ENCODE results near the gene MSI2. TPM values are rescaled to one million over a fixed set of nuclear protein-coding genes. Genes with fewer than 3 reads are reported as not detected.

MSI2 gene
- total and polyA plus RNA-seq, 2 donors = 25.3 to 52.5 TPM

GRCh38 chr17:57253362-57254065, 2.8 kb upstream of the MSI2 start:
- 93% methylated on average over 6 of the region's 6 CpGs for WGBS
- Histone ChIP-seq H3K27ac (ENCODE audit: low read depth in 1 of 2, low read length in 1 of 2) (no peak overlapping the region), H3K9me3 (ENCODE audit: control insufficient read depth in 2 of 2, insufficient read depth in 1 of 2, low read length in 1 of 2) (no peaks in the 10 kb centered on the region), H3K4me1 (ENCODE audit: control insufficient read depth in 2 of 2, insufficient read depth in 2 of 2, low read length in 2 of 2) (peaks cover 0 to 8% of the 10 kb centered on the region in 2 donors), H3K27me3 (ENCODE audit: control insufficient read depth in 2 of 2, insufficient read depth in 1 of 2, low read length in 1 of 2) (no peaks in the 10 kb centered on the region), H3K36me3 (ENCODE audit: control insufficient read depth in 2 of 2, insufficient read depth in 2 of 2, low read length in 1 of 2) (no peaks in the 10 kb centered on the region), H3K4me3 (ENCODE audit: low read length in 2 of 2) (no peak overlapping the region)
- no peak for DNase-seq (ENCODE audit: low read depth in 6 of 9, low spot score in 9 of 9)

GRCh38 chr17:57255182-57255775, 1.0 kb upstream of the MSI2 start:
- no peaks in the 10 kb centered on the region for H3K27me3 ChIP-seq (ENCODE audit: control insufficient read depth in 2 of 2, insufficient read depth in 1 of 2, low read length in 1 of 2)
- DNase-seq (ENCODE audit: low read depth in 6 of 9, low spot score in 9 of 9) = peak in 3 of 9 donors; percentile 15 to 51 (median 34)
- H3K4me3 ChIP-seq (ENCODE audit: low read length in 2 of 2) = peak overlapping the region; percentile 58 to 90
- H3K27ac ChIP-seq (ENCODE audit: low read depth in 1 of 2, low read length in 1 of 2) = peak overlapping the region in 1 of 2 donors; percentile 74
- H3K4me1 ChIP-seq (ENCODE audit: control insufficient read depth in 2 of 2, insufficient read depth in 2 of 2, low read length in 2 of 2) = peaks cover 3 to 24% of the 10 kb centered on the region in 2 donors
- H3K36me3 ChIP-seq (ENCODE audit: control insufficient read depth in 2 of 2, insufficient read depth in 2 of 2, low read length in 1 of 2) = peaks cover 0 to 3% of the 10 kb centered on the region in 2 donors
- H3K9me3 ChIP-seq (ENCODE audit: control insufficient read depth in 2 of 2, insufficient read depth in 1 of 2, low read length in 1 of 2) = no peaks in the 10 kb centered on the region
- 32% methylated on average over 16 of the region's 16 CpGs for WGBS

- H3K27ac ChIP-seq (ENCODE audit: low read depth in 1 of 2, low read length in 1 of 2) = peak overlapping the region; percentile 77 to 84
Observed at GRCh38 chr17:57256708-57257112, 387 bp downstream of the MSI2 start.

GRCh38 chr17:57257195-57257894, 1.0 kb downstream of the MSI2 start:
- no peaks in the 10 kb centered on the region for H3K9me3 ChIP-seq (ENCODE audit: control insufficient read depth in 2 of 2, insufficient read depth in 1 of 2, low read length in 1 of 2)
- peak in 4 of 9 donors; percentile 31 to 71 (median 55) for DNase-seq (ENCODE audit: low read depth in 6 of 9, low spot score in 9 of 9)
- peaks cover 4 to 20% of the 10 kb centered on the region in 2 donors for H3K36me3 ChIP-seq (ENCODE audit: control insufficient read depth in 2 of 2, insufficient read depth in 2 of 2, low read length in 1 of 2)
- peak overlapping the region; percentile 79 to 90 for H3K4me3 ChIP-seq (ENCODE audit: low read length in 2 of 2)
- H3K4me1 ChIP-seq (ENCODE audit: control insufficient read depth in 2 of 2, insufficient read depth in 2 of 2, low read length in 2 of 2) = peaks cover 15 to 34% of the 10 kb centered on the region in 2 donors
- H3K27ac ChIP-seq (ENCODE audit: low read depth in 1 of 2, low read length in 1 of 2) = peak overlapping the region; percentile 82 to 84
- under 1% methylated on average over 19 of the region's 19 CpGs for WGBS
- no peaks in the 10 kb centered on the region for H3K27me3 ChIP-seq (ENCODE audit: control insufficient read depth in 2 of 2, insufficient read depth in 1 of 2, low read length in 1 of 2)

More at GRCh38 chr17:57256708-57257112, 387 bp downstream of the MSI2 start:
- Histone ChIP-seq H3K27me3 (ENCODE audit: control insufficient read depth in 2 of 2, insufficient read depth in 1 of 2, low read length in 1 of 2) (no peaks in the 10 kb centered on the region), H3K9me3 (ENCODE audit: control insufficient read depth in 2 of 2, insufficient read depth in 1 of 2, low read length in 1 of 2) (no peaks in the 10 kb centered on the region), H3K36me3 (ENCODE audit: control insufficient read depth in 2 of 2, insufficient read depth in 2 of 2, low read length in 1 of 2) (peaks cover 0 to 13% of the 10 kb centered on the region in 2 donors), H3K4me3 (ENCODE audit: low read length in 2 of 2) (peak overlapping the region; percentile 79 to 90), H3K4me1 (ENCODE audit: control insufficient read depth in 2 of 2, insufficient read depth in 2 of 2, low read length in 2 of 2) (peaks cover 11 to 31% of the 10 kb centered on the region in 2 donors)
- under 1% methylated on average over 36 of the region's 36 CpGs for WGBS
- DNase-seq (ENCODE audit: low read depth in 6 of 9, low spot score in 9 of 9) = peak in 5 of 9 donors; percentile 39 to 78 (median 59)

GRCh38 chr17:57257895-57258851, 1.9 kb downstream of the MSI2 start:
- Histone ChIP-seq H3K36me3 (ENCODE audit: control insufficient read depth in 2 of 2, insufficient read depth in 2 of 2, low read length in 1 of 2) (peaks cover 7 to 28% of the 10 kb centered on the region in 2 donors), H3K4me1 (ENCODE audit: control insufficient read depth in 2 of 2, insufficient read depth in 2 of 2, low read length in 2 of 2) (peaks cover 19 to 38% of the 10 kb centered on the region in 2 donors), H3K27me3 (ENCODE audit: control insufficient read depth in 2 of 2, insufficient read depth in 1 of 2, low read length in 1 of 2) (no peaks in the 10 kb centered on the region), H3K9me3 (ENCODE audit: control insufficient read depth in 2 of 2, insufficient read depth in 1 of 2, low read length in 1 of 2) (no peaks in the 10 kb centered on the region), H3K27ac (ENCODE audit: low read depth in 1 of 2, low read length in 1 of 2) (peak overlapping the region; percentile 57 to 82), H3K4me3 (ENCODE audit: low read length in 2 of 2) (peak overlapping the region; percentile 79 to 90)
- 1% methylated on average over 20 of the region's 20 CpGs for WGBS
- DNase-seq (ENCODE audit: low read depth in 6 of 9, low spot score in 9 of 9) = peak in 4 of 9 donors; percentile 31 to 68 (median 35)

GRCh38 chr17:57259306-57259705, 3.0 kb downstream of the MSI2 start:
- WGBS = 9% methylated on average over 3 of the region's 3 CpGs
- peaks cover 19 to 38% of the 10 kb centered on the region in 2 donors for H3K4me1 ChIP-seq (ENCODE audit: control insufficient read depth in 2 of 2, insufficient read depth in 2 of 2, low read length in 2 of 2)
- peak overlapping the region; percentile 79 to 90 for H3K4me3 ChIP-seq (ENCODE audit: low read length in 2 of 2)

GRCh38 chr17:57259817-57260216, 3.5 kb downstream of the MSI2 start:
- 7% methylated on average over 4 of the region's 4 CpGs for WGBS
- Histone ChIP-seq H3K27ac (ENCODE audit: low read depth in 1 of 2, low read length in 1 of 2) (no peak overlapping the region), H3K4me3 (ENCODE audit: low read length in 2 of 2) (peak overlapping the region; percentile 79 to 90), H3K4me1 (ENCODE audit: control insufficient read depth in 2 of 2, insufficient read depth in 2 of 2, low read length in 2 of 2) (peaks cover 19 to 38% of the 10 kb centered on the region in 2 donors), H3K36me3 (ENCODE audit: control insufficient read depth in 2 of 2, insufficient read depth in 2 of 2, low read length in 1 of 2) (peaks cover 14 to 45% of the 10 kb centered on the region in 2 donors), H3K27me3 (ENCODE audit: control insufficient read depth in 2 of 2, insufficient read depth in 1 of 2, low read length in 1 of 2) (no peaks in the 10 kb centered on the region), H3K9me3 (ENCODE audit: control insufficient read depth in 2 of 2, insufficient read depth in 1 of 2, low read length in 1 of 2) (no peaks in the 10 kb centered on the region)
- peak in 1 of 9 donors; percentile 15 for DNase-seq (ENCODE audit: low read depth in 6 of 9, low spot score in 9 of 9)

More at GRCh38 chr17:57259306-57259705, 3.0 kb downstream of the MSI2 start:
- Histone ChIP-seq H3K9me3 (ENCODE audit: control insufficient read depth in 2 of 2, insufficient read depth in 1 of 2, low read length in 1 of 2) (no peaks in the 10 kb centered on the region), H3K36me3 (ENCODE audit: control insufficient read depth in 2 of 2, insufficient read depth in 2 of 2, low read length in 1 of 2) (peaks cover 9 to 39% of the 10 kb centered on the region in 2 donors), H3K27me3 (ENCODE audit: control insufficient read depth in 2 of 2, insufficient read depth in 1 of 2, low read length in 1 of 2) (no peaks in the 10 kb centered on the region), H3K27ac (ENCODE audit: low read depth in 1 of 2, low read length in 1 of 2) (peak overlapping the region in 1 of 2 donors; percentile 82)
- DNase-seq (ENCODE audit: low read depth in 6 of 9, low spot score in 9 of 9) = peak in 1 of 9 donors; percentile 25

- WGBS = 24% methylated on average over 7 of the region's 7 CpGs
- peaks cover 19 to 38% of the 10 kb centered on the region in 2 donors for H3K4me1 ChIP-seq (ENCODE audit: control insufficient read depth in 2 of 2, insufficient read depth in 2 of 2, low read length in 2 of 2)
- no peak overlapping the region for H3K27ac ChIP-seq (ENCODE audit: low read depth in 1 of 2, low read length in 1 of 2)
- H3K9me3 ChIP-seq (ENCODE audit: control insufficient read depth in 2 of 2, insufficient read depth in 1 of 2, low read length in 1 of 2) = no peaks in the 10 kb centered on the region
- peaks cover 19 to 51% of the 10 kb centered on the region in 2 donors for H3K36me3 ChIP-seq (ENCODE audit: control insufficient read depth in 2 of 2, insufficient read depth in 2 of 2, low read length in 1 of 2)
- no peak for DNase-seq (ENCODE audit: low read depth in 6 of 9, low spot score in 9 of 9)
- no peaks in the 10 kb centered on the region for H3K27me3 ChIP-seq (ENCODE audit: control insufficient read depth in 2 of 2, insufficient read depth in 1 of 2, low read length in 1 of 2)
- H3K4me3 ChIP-seq (ENCODE audit: low read length in 2 of 2) = peak overlapping the region; percentile 79 to 90
Observed at GRCh38 chr17:57260325-57261083, 4.2 kb downstream of the MSI2 start.
